ENCODE data around the gene SEMA5B.

DNA sequence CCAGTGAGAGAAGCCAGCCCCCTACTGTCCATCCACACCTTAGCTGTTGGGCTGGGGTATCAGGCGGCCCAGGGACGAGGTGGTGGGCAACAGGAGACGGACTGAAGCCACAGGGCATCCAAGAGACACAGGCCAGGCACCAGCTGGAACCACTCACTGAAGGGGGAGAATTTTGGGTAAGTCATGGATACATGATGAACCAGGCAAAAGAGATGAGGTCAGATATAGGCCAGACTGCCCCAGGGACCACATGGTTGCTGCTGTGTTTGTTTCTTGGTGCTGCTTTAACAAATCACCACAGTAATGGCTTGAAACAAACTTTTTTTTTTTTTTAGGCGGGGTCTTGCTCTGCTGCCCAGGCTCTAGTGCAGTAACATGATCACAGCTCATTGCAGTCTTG, 66.4 kb downstream of the SEMA5B start:
- TF ChIP-seq, protein P1, sequence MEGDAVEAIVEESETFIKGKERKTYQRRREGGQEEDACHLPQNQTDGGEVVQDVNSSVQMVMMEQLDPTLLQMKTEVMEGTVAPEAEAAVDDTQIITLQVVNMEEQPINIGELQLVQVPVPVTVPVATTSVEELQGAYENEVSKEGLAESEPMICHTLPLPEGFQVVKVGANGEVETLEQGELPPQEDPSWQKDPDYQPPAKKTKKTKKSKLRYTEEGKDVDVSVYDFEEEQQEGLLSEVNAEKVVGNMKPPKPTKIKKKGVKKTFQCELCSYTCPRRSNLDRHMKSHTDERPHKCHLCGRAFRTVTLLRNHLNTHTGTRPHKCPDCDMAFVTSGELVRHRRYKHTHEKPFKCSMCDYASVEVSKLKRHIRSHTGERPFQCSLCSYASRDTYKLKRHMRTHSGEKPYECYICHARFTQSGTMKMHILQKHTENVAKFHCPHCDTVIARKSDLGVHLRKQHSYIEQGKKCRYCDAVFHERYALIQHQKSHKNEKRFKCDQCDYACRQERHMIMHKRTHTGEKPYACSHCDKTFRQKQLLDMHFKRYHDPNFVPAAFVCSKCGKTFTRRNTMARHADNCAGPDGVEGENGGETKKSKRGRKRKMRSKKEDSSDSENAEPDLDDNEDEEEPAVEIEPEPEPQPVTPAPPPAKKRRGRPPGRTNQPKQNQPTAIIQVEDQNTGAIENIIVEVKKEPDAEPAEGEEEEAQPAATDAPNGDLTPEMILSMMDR (IDR thresholded peaks at IDR 0.05; ENCODE audit: low read depth, low read length, missing input control): no peak
- TF ChIP-seq REST (IDR thresholded peaks at IDR 0.05) (no peak), MAX (IDR thresholded peaks at IDR 0.05) (no peak), JUND (IDR thresholded peaks at IDR 0.05) (no peak)

Data from liver (tissue), 3 donors.